CD4-positive, CD25-positive, alpha-beta regulatory T cell (primary cell): ENCODE results near the gene FUBP3. TPM values are rescaled to one million over a fixed set of nuclear protein-coding genes. Genes with fewer than 3 reads are reported as not detected.
A peak's percentile ranks its signal among the peaks of the same experiment; 100 is the strongest.

Experiments used
- ATAC-seq, 2 donors: fragments of 150-1000 bp; cut with Tn5 transposase; one replicate each; pipeline ENCODE4 v1.10.0; 2021; ENCODE audit warnings: low read depth in 2 of 2, moderate number of reproducible peaks in 2 of 2, moderate library complexity in 1 of 2
- DNase-seq, 3 donors: peaks; one replicate each; pipeline versions ENCODE4 v3.0.0 to v3.0.0-alpha.2; 2012 to 2022; ENCODE audit warnings: mixed read lengths in 1 of 3
- H3K27ac ChIP-seq: one replicate; pipeline ENCODE4 v1.7.0; 2013; ENCODE audit warnings: mild to moderate bottlenecking, low read length; ENCODE audit not compliant: insufficient read depth, poor library complexity, severe bottlenecking
- H3K27me3 ChIP-seq: one replicate; pipeline ENCODE4 v1.7.0; 2013; ENCODE audit warnings: low read length; ENCODE audit not compliant: control insufficient read depth, insufficient read depth
- H3K36me3 ChIP-seq: one replicate; pipeline ENCODE4 v1.7.0; 2013; ENCODE audit warnings: mild to moderate bottlenecking, low read length, moderate library complexity; ENCODE audit not compliant: control insufficient read depth, insufficient read depth
- H3K4me1 ChIP-seq: 2 replicates; pipeline ENCODE4 v1.7.0; 2013; ENCODE audit warnings: mild to moderate bottlenecking, low read length; ENCODE audit not compliant: insufficient read depth, control insufficient read depth, poor library complexity, severe bottlenecking
- H3K4me3 ChIP-seq: one replicate; pipeline ENCODE4 v1.7.0; 2013; ENCODE audit warnings: low read depth, mild to moderate bottlenecking, low read length, moderate library complexity
- H3K9me3 ChIP-seq, 2 experiments: 1 replicate in 1 of 2; 2 replicates in 1 of 2; pipeline ENCODE4 v1.7.0; 2013; ENCODE audit warnings: low read length in 2 of 2, mild to moderate bottlenecking in 1 of 2, moderate library complexity in 1 of 2; ENCODE audit not compliant: control insufficient read depth in 2 of 2
- H3K27ac Mint-ChIP-seq, 3 donors: one replicate each; pipeline ENCODE4 v1.8.0; 2020 to 2022; ENCODE audit warnings: mild to moderate bottlenecking in 3 of 3, mixed read lengths in 3 of 3, moderate library complexity in 2 of 3
- H3K27me3 Mint-ChIP-seq: one replicate; pipeline ENCODE4 v1.8.0; 2022; ENCODE audit warnings: mild to moderate bottlenecking, mixed read lengths
- H3K36me3 Mint-ChIP-seq: one replicate; pipeline ENCODE4 v1.8.0; 2020; ENCODE audit warnings: mixed read lengths
- H3K4me1 Mint-ChIP-seq, 4 donors: one replicate each; pipeline ENCODE4 v1.8.0; 2020 to 2022; ENCODE audit warnings: mixed read lengths in 4 of 4, mild to moderate bottlenecking in 1 of 4
- H3K4me3 Mint-ChIP-seq, 4 donors: one replicate each; pipeline ENCODE4 v1.8.0; 2020 to 2022; ENCODE audit warnings: mild to moderate bottlenecking in 4 of 4, mixed read lengths in 4 of 4, moderate library complexity in 3 of 4
- H3K9me3 Mint-ChIP-seq, 7 donors: one replicate each; pipeline ENCODE4 v1.8.0; 2020 to 2022; ENCODE audit warnings: mixed read lengths in 7 of 7, mild to moderate bottlenecking in 3 of 7, moderate library complexity in 2 of 7
- polyA plus RNA-seq, 4 donors: library from polyadenylated mRNA; unstranded; fragments of 300-500 nt; fragmentation: Illumina TruSeq; gene quantifications; one replicate each; pipeline ENCODE4 v1.2.3, GENCODE V29; 2021
- total RNA-seq: library from RNA; stranded (reverse); gene quantifications from one replicate; pipeline ENCODE4 v1.2.3, GENCODE V29; 2022

Gene FUBP3
- total and polyA plus RNA-seq, 5 donors from 2014 or later = 20.0 to 34.2 (median 24.6) TPM

- Mint-ChIP-seq H3K4me3 (no peak overlapping the region), H3K9me3 (peaks cover 0 to 6% (median 2%) of the 10 kb centered on the region in 7 donors), H3K27me3 (peaks cover 8% of the 10 kb centered on the region), H3K27ac (no peak overlapping the region), H3K4me1 (no peaks in the 10 kb centered on the region), H3K36me3 (no peaks in the 10 kb centered on the region)
- Histone ChIP-seq H3K27me3 (no peaks in the 10 kb centered on the region), H3K9me3 (peaks cover 3 to 6% of the 10 kb centered on the region in 2 experiments), H3K4me3 (no peak overlapping the region), H3K36me3 (no peaks in the 10 kb centered on the region), H3K4me1 (no peaks in the 10 kb centered on the region), H3K27ac (no peak overlapping the region)
- ATAC-seq (no peak), DNase-seq (no peak)
Measured at GRCh38 chr9:130548103-130548502, 31.3 kb upstream of the FUBP3 start.

GRCh38 chr9:130549093-130549735 is 30.2 kb upstream of the FUBP3 start:
- H3K27ac Mint-ChIP-seq = no peak overlapping the region
- H3K27me3 Mint-ChIP-seq = peaks cover 5% of the 10 kb centered on the region

GRCh38 chr9:130554606-130555005 is 24.8 kb upstream of the FUBP3 start:
- DNase-seq (no peak), ATAC-seq (no peak)
- no peaks in the 10 kb centered on the region for H3K36me3 ChIP-seq
- no peak overlapping the region for H3K27ac ChIP-seq
- H3K27ac Mint-ChIP-seq = no peak overlapping the region
- H3K4me3 Mint-ChIP-seq = no peak overlapping the region
- no peaks in the 10 kb centered on the region for H3K27me3 ChIP-seq
- H3K4me1 Mint-ChIP-seq = no peaks in the 10 kb centered on the region
- H3K4me3 ChIP-seq = no peak overlapping the region
- no peaks in the 10 kb centered on the region for H3K36me3 Mint-ChIP-seq
- H3K27me3 Mint-ChIP-seq = peaks cover 23% of the 10 kb centered on the region
- peaks cover 0 to 6% (median 0%) of the 10 kb centered on the region in 7 donors for H3K9me3 Mint-ChIP-seq
- H3K4me1 ChIP-seq = no peaks in the 10 kb centered on the region
- no peaks in the 10 kb centered on the region for H3K9me3 ChIP-seq

More at GRCh38 chr9:130549093-130549735, 30.2 kb upstream of the FUBP3 start:
- Mint-ChIP-seq H3K9me3 (peaks cover 0 to 6% (median 2%) of the 10 kb centered on the region in 7 donors), H3K4me1 (no peaks in the 10 kb centered on the region), H3K36me3 (no peaks in the 10 kb centered on the region), H3K4me3 (no peak overlapping the region)
- no peak overlapping the region for H3K4me3 ChIP-seq
- peak in 1 of 3 donors; percentile 6 for DNase-seq
- H3K9me3 ChIP-seq = peaks cover 3 to 6% of the 10 kb centered on the region in 2 experiments
- H3K4me1 ChIP-seq = no peaks in the 10 kb centered on the region
- H3K36me3 ChIP-seq = no peaks in the 10 kb centered on the region
- no peaks in the 10 kb centered on the region for H3K27me3 ChIP-seq
- no peak for ATAC-seq
- no peak overlapping the region for H3K27ac ChIP-seq

GRCh38 chr9:130555061-130555460 is 24.3 kb upstream of the FUBP3 start:
- no peaks in the 10 kb centered on the region for H3K4me1 Mint-ChIP-seq
- H3K9me3 ChIP-seq = no peaks in the 10 kb centered on the region
- no peak overlapping the region for H3K27ac ChIP-seq
- H3K4me3 ChIP-seq = no peak overlapping the region
- ATAC-seq (no peak), DNase-seq (no peak)
- no peak overlapping the region for H3K4me3 Mint-ChIP-seq
- peaks cover 0 to 6% (median 0%) of the 10 kb centered on the region in 7 donors for H3K9me3 Mint-ChIP-seq
- H3K36me3 Mint-ChIP-seq = no peaks in the 10 kb centered on the region
- no peaks in the 10 kb centered on the region for H3K36me3 ChIP-seq
- no peak overlapping the region for H3K27ac Mint-ChIP-seq
- H3K27me3 ChIP-seq = no peaks in the 10 kb centered on the region
- no peaks in the 10 kb centered on the region for H3K4me1 ChIP-seq
- H3K27me3 Mint-ChIP-seq = peaks cover 25% of the 10 kb centered on the region

GRCh38 chr9:130555968-130556367 is 23.4 kb upstream of the FUBP3 start:
- Mint-ChIP-seq H3K27me3 (peaks cover 25% of the 10 kb centered on the region), H3K4me1 (no peaks in the 10 kb centered on the region), H3K36me3 (no peaks in the 10 kb centered on the region), H3K9me3 (peaks cover 0 to 5% (median 0%) of the 10 kb centered on the region in 7 donors), H3K4me3 (no peak overlapping the region), H3K27ac (no peak overlapping the region)
- H3K9me3 ChIP-seq = no peaks in the 10 kb centered on the region
- no peaks in the 10 kb centered on the region for H3K27me3 ChIP-seq
- ATAC-seq = no peak
- H3K4me1 ChIP-seq = no peaks in the 10 kb centered on the region
- no peak for DNase-seq
- H3K27ac ChIP-seq = no peak overlapping the region
- H3K4me3 ChIP-seq = no peak overlapping the region
- no peaks in the 10 kb centered on the region for H3K36me3 ChIP-seq

GRCh38 chr9:130556396-130557076 is 22.8 kb upstream of the FUBP3 start:
- ATAC-seq = no peak

GRCh38 chr9:130557077-130557468 is 22.3 kb upstream of the FUBP3 start:
- H3K4me3 ChIP-seq = no peak overlapping the region
- ATAC-seq (no peak), DNase-seq (no peak)
- H3K9me3 ChIP-seq = no peaks in the 10 kb centered on the region
- H3K36me3 Mint-ChIP-seq = no peaks in the 10 kb centered on the region
- peaks cover 0 to 5% (median 0%) of the 10 kb centered on the region in 7 donors for H3K9me3 Mint-ChIP-seq
- H3K4me1 ChIP-seq = no peaks in the 10 kb centered on the region
- no peaks in the 10 kb centered on the region for H3K27me3 ChIP-seq
- H3K27me3 Mint-ChIP-seq = peaks cover 22% of the 10 kb centered on the region
- H3K36me3 ChIP-seq = no peaks in the 10 kb centered on the region
- no peak overlapping the region for H3K27ac ChIP-seq
- no peaks in the 10 kb centered on the region for H3K4me1 Mint-ChIP-seq
- H3K4me3 Mint-ChIP-seq = no peak overlapping the region
- H3K27ac Mint-ChIP-seq = no peak overlapping the region

More at GRCh38 chr9:130556396-130557076, 22.8 kb upstream of the FUBP3 start:
- Histone ChIP-seq H3K27ac (no peak overlapping the region), H3K4me3 (no peak overlapping the region), H3K9me3 (no peaks in the 10 kb centered on the region), H3K27me3 (no peaks in the 10 kb centered on the region), H3K36me3 (no peaks in the 10 kb centered on the region), H3K4me1 (no peaks in the 10 kb centered on the region)
- Mint-ChIP-seq H3K27me3 (peaks cover 21% of the 10 kb centered on the region), H3K9me3 (peaks cover 0 to 5% (median 0%) of the 10 kb centered on the region in 7 donors), H3K27ac (no peak overlapping the region), H3K4me1 (no peaks in the 10 kb centered on the region), H3K4me3 (no peak overlapping the region), H3K36me3 (no peaks in the 10 kb centered on the region)
- no peak for DNase-seq

GRCh38 chr9:130561056-130561455 is 18.3 kb upstream of the FUBP3 start:
- ATAC-seq (no peak), DNase-seq (no peak)
- peaks cover 0 to 2% (median 0%) of the 10 kb centered on the region in 7 donors for H3K9me3 Mint-ChIP-seq
- Histone ChIP-seq H3K27ac (no peak overlapping the region), H3K9me3 (no peaks in the 10 kb centered on the region), H3K4me1 (no peaks in the 10 kb centered on the region), H3K36me3 (no peaks in the 10 kb centered on the region), H3K27me3 (no peaks in the 10 kb centered on the region), H3K4me3 (no peak overlapping the region)
- H3K4me3 Mint-ChIP-seq = no peak overlapping the region
- peaks cover 27% of the 10 kb centered on the region for H3K27me3 Mint-ChIP-seq
- no peaks in the 10 kb centered on the region for H3K36me3 Mint-ChIP-seq
- H3K4me1 Mint-ChIP-seq = no peaks in the 10 kb centered on the region
- no peak overlapping the region for H3K27ac Mint-ChIP-seq
